NCI-H524 (cell line): ENCODE results near the gene MBD5.
A peak's percentile ranks its signal among the peaks of the same experiment; 100 is the strongest.

ENCODE experiments used
- DNase-seq, 2 experiments: peaks; one replicate each; lab custom pipeline; 2025; lab: John Stamatoyannopoulos, UW

The MBD5 gene

GRCh38 chr2:148461876-148462275, 441.0 kb downstream of the MBD5 start:
- no peak for DNase-seq

- DNase-seq: no peak
Measured at GRCh38 chr2:148475626-148476025, 454.7 kb downstream of the MBD5 start.

DNA sequence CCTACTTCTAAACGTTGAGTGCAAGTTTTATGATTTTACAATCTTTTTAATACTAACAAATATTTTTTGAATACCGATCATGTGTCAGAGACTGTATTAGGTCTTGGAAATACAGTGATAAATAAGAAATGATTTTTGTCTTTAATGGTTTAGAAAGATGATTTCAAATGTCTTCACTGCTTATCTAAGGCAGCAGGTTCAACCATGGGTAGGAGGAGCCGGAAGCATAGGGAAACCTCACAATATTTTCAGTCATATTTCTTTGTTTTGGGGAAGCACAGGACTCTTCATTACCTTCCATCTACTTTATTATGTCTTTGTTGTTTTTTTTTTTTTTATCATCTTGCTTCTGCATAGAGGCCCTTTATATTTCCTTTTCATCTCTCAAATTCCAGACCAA, 458.5 kb downstream of the MBD5 start:
- no peak for DNase-seq

- DNase-seq: peak; percentile 92 to 97
Measured at GRCh38 chr2:148483665-148484064, 462.8 kb downstream of the MBD5 start.

- no peak for DNase-seq
Measured at GRCh38 chr2:148484066-148484465, 463.2 kb downstream of the MBD5 start.

DNA sequence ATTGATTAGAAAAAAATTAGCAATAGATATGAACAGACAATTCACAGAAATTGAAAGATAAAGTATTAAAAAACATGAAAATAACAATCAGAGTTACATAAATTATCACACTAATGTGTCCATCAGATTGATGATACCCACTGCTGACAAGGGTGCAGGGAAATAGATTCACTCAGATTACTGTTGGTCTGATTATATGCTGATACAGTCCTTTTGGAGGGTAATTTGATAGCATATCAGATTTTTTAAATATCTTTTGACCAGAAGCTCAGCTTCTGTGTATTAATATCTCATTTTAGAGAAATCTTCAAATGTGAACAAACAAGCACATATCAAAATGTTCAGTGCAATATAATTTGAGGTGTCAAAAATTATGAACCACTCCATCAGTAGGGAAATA, 465.8 kb downstream of the MBD5 start:
- DNase-seq: no peak

- DNase-seq: peak in 1 of 2 experiments; percentile 34
Measured at GRCh38 chr2:148487439-148487838, 466.5 kb downstream of the MBD5 start.

- DNase-seq: no peak
Measured at GRCh38 chr2:148490840-148491439, 470.0 kb downstream of the MBD5 start.

- no peak for DNase-seq
Measured at GRCh38 chr2:148493822-148494563, 473.1 kb downstream of the MBD5 start.

DNA sequence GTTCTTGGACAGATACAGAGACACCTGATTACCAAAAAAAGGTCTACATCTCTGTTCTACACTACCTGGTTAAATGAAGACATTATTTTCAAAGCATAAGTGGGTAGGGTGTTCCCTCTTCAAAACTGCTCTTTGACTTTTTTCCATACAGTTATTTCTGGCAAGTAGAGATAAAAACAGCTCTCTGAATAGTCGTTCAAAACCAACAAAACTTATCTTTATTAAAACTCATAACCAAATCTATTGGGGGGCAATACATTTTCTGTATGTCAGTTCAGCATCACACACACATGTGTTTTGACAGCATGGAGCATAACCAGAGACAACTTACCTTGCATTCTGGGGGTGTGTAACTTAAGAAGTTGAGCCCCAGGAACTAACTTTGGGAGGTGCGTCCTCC, 474.7 kb downstream of the MBD5 start:
- DNase-seq: no peak

- no peak for DNase-seq
Measured at GRCh38 chr2:148501545-148501944, 480.7 kb downstream of the MBD5 start.

- DNase-seq: no peak
Measured at GRCh38 chr2:148503516-148503915, 482.6 kb downstream of the MBD5 start.

DNA sequence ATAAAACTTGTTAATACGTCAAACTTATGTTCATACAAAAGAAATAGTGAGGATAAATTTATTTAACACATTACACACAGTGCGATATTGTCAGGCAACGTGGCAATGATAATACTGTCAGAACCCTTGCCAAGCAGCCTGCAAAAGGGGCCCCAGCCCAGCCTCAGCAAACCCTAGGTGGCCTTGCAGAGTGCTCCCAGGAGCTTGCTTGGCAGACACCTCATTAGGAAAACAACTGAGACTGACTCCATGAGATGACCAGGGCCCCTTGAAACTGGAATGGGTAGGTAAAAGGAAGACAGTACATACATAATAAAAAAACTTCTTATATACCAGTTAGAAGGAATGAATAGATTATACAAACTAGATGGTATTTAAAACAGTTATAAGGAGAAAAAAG, 487.1 kb downstream of the MBD5 start:
- peak in 1 of 2 experiments; percentile 9 for DNase-seq

GRCh38 chr2:148508878-148509287, 488.0 kb downstream of the MBD5 start:
- no peak for DNase-seq

- DNase-seq: peak; percentile 48 to 76
Measured at GRCh38 chr2:148509288-148509902, 488.5 kb downstream of the MBD5 start.

DNA sequence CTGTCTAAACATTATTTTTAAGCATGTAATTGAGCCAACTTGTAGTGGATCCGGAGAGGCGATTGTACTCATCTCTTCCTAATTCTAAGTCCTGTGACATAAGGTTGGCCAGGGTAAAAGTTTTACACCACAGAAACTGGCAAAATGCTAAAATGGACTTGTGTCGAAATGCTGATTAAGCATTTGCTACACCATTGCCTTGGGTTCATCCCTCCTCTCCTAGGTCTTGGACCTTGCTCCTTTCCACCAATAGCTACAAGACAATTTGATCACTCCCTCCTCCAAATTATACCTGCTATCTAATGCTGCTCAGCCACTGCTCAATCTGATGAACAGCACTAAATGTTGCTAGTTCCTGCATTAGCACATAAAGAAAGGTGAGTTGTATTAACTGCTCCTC, 491.0 kb downstream of the MBD5 start:
- DNase-seq: no peak

DNA sequence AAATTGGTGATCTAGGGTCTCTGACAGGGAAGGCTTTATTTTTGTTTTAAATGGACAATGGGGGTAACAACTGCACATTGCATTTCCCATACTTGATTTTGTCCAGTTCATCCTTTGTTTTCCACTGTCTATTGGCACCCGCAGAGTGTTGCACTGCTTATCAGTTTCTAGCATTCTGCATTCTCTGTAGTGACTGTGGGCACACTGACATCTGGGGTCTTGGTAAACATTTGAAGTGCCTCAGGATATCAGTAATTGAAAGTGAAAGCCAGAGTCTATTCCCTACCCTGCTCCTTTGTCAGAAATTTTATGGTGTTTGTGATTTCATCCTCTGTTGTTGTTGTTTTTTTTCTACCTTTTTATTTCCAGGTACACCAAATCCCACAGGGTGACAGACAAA, 491.6 kb downstream of the MBD5 start:
- no peak for DNase-seq

- no peak for DNase-seq
Measured at GRCh38 chr2:148513427-148513826, 492.5 kb downstream of the MBD5 start.

GRCh38 chr2:148515120-148515519, 494.2 kb downstream of the MBD5 start:
- DNase-seq: no peak

- no peak for DNase-seq
Measured at GRCh38 chr2:148515976-148516375, 495.1 kb downstream of the MBD5 start.

DNA sequence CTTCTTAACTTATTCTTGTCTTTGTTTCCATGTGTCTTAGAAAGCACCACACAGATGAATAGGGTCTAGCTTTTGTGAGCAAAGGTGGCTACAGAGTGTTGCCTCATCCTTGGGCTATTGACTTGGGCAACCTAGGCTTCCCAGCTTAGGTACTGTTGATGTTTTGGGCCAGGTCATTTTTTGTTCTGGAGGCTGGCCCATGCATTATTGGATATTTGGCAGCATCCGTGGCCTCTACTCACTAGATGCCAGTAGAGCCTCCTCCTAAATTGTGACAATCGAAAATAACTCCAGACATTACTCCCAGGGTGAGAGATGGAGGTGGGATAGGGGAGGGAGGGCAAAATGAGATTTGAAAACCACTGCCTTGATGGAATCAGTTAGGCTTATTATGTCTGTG, 496.4 kb downstream of the MBD5 start:
- DNase-seq: no peak

DNA sequence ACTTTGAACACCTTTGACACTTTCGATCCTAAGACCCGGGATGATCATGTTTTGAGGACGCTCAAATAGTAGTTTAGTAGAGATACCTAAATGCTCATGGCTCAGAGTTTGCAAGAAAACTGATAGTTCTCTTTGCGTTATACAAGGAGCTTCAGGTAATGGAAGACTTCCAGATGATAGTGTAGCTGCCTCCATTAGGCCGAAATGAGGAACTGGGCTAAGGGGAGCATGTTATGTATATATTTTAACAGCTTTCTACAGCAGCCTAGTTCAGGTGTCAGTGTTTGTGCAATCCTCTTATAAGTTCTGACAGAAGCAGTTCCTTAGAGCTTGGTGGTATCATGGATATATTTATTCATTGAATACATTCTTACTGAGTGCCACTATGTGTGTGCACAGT, 496.9 kb downstream of the MBD5 start:
- DNase-seq: no peak

DNA sequence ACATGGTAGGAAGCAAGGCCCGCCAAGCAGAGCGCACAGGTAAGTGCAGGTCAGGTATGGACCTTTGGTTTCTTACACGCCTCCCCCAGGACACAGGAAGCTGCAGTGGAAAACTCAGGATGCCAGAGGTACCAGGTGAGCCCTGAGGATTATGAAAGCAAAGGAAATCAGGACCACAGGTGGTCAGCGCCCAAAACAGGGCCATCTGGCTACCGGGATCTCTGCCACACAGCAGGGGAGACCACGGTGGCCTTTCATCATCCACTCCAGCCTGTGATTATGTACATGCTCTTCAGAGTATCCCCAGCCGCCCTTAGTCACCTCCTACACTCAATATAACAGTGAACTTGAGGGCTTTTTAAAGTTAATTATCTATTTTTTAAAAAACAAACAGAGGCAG, 498.1 kb downstream of the MBD5 start:
- peak; percentile 19 to 49 for DNase-seq
